ENCODE results near the gene DSCAML1. TPM values are rescaled to one million over a fixed set of nuclear protein-coding genes. Genes with fewer than 3 reads are reported as not detected.

DSCAML1 gene
- polyA plus RNA-seq, 2 donors: 0.04 TPM

DNA sequence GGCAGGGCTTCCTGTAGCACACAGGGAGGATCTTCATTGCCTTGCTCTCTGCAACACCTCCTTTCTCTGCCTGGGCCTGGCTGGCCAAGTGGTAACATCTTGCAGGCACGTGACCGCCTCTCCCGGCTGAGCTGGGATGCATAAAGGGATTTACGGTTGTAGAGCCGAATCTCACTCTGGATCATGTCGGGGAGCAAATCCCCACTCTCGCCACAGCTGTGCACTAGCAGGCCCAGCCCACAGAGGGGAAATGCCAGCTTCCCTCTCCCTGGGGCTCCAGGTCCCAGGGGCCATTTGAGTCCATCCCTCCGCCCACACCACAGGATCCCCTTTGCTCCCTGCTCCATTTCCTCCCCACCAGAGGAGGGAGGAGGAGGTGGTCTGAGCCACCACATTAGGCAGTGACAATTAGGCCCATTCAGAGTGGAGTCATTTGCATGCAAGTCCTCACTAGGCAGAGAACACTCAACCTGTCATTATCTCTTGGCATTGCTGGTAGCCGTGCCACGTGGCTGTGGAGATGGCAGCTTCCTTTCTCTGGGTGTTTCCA is 196.7 kb downstream of the DSCAML1 start:
- no peak overlapping the region for H3K4me3 ChIP-seq (ENCODE audit: low read depth in 1 of 2, low read length in 2 of 2)
- no peaks in the 10 kb centered on the region for H3K9me3 ChIP-seq (ENCODE audit: control insufficient read depth in 2 of 2, insufficient read depth in 1 of 2, low read depth in 1 of 2, low read length in 1 of 2)
- 38 to 47% methylated on average over 10 of the region's 10 CpGs for WGBS, 2 donors
- no peaks in the 10 kb centered on the region for H3K27me3 ChIP-seq (ENCODE audit: control insufficient read depth in 1 of 2, insufficient read depth in 2 of 2, low read length in 2 of 2)
- H3K27ac ChIP-seq (ENCODE audit: low read depth in 2 of 2, low read length in 1 of 2): no peak overlapping the region
- no peaks in the 10 kb centered on the region for H3K36me3 ChIP-seq (ENCODE audit: control insufficient read depth in 2 of 2, insufficient read depth in 2 of 2, low read length in 1 of 2)
- no peaks in the 10 kb centered on the region for H3K4me1 ChIP-seq (ENCODE audit: control insufficient read depth in 2 of 2, insufficient read depth in 2 of 2, low read length in 1 of 2)

DNA sequence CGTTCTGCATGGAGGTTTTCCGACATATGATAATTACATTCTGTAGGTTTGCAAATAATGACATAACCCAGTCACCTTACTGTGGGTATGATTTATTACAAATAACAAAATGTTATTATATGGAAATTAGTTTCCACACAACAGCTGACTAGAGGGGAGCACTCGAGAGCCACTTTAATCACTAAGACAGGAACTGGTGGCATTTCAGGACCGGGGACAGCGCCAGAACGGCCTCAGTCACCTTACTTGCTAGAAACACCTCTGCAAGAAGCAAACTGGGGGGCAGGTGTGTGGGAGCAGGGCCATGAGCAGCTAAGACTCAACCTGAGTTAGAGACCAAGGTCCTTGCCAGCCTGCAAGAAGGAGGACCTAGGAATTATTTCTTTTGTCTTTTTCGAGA is 199.9 kb downstream of the DSCAML1 start:
- H3K27me3 ChIP-seq (ENCODE audit: control insufficient read depth in 1 of 2, insufficient read depth in 2 of 2, low read length in 2 of 2): no peaks in the 10 kb centered on the region
- H3K27ac ChIP-seq (ENCODE audit: low read depth in 2 of 2, low read length in 1 of 2): no peak overlapping the region
- WGBS, 2 donors: 43 to 50% methylated on average over 7 of the region's 7 CpGs

DNA sequence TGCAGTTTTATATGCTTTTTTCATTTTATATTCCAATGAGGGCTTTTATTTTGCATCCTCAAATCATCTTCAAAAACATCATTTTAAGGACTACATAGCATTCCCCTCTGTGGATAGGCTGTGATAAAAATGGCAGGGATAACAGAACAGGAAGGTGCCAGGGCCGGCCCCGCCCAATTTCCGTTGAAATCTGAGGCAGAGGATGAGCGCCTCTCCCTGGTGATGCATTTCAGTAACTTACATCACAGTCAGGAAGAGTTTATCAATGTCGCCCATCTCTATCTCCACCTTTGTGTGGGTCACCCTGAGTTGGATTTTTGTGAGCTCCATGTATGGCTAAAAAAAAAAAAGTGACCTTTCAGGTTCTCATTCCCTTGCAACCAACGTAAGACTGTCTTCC is 201.6 kb downstream of the DSCAML1 start:
- H3K9me3 ChIP-seq (ENCODE audit: control insufficient read depth in 2 of 2, insufficient read depth in 1 of 2, low read depth in 1 of 2, low read length in 1 of 2): no peaks in the 10 kb centered on the region
- H3K4me3 ChIP-seq (ENCODE audit: low read depth in 1 of 2, low read length in 2 of 2): no peak overlapping the region
- H3K27me3 ChIP-seq (ENCODE audit: control insufficient read depth in 1 of 2, insufficient read depth in 2 of 2, low read length in 2 of 2): no peaks in the 10 kb centered on the region
- H3K36me3 ChIP-seq (ENCODE audit: control insufficient read depth in 2 of 2, insufficient read depth in 2 of 2, low read length in 1 of 2): no peaks in the 10 kb centered on the region
- 36 to 41% methylated on average over 6 of the region's 6 CpGs for WGBS, 2 donors
- H3K27ac ChIP-seq (ENCODE audit: low read depth in 2 of 2, low read length in 1 of 2): no peak overlapping the region
- no peaks in the 10 kb centered on the region for H3K4me1 ChIP-seq (ENCODE audit: control insufficient read depth in 2 of 2, insufficient read depth in 2 of 2, low read length in 1 of 2)

More for the DNA sequence above, 199.9 kb downstream of the DSCAML1 start:
- no peaks in the 10 kb centered on the region for H3K9me3 ChIP-seq (ENCODE audit: control insufficient read depth in 2 of 2, insufficient read depth in 1 of 2, low read depth in 1 of 2, low read length in 1 of 2)
- no peaks in the 10 kb centered on the region for H3K4me1 ChIP-seq (ENCODE audit: control insufficient read depth in 2 of 2, insufficient read depth in 2 of 2, low read length in 1 of 2)
- H3K36me3 ChIP-seq (ENCODE audit: control insufficient read depth in 2 of 2, insufficient read depth in 2 of 2, low read length in 1 of 2): no peaks in the 10 kb centered on the region
- H3K4me3 ChIP-seq (ENCODE audit: low read depth in 1 of 2, low read length in 2 of 2): no peak overlapping the region

DNA sequence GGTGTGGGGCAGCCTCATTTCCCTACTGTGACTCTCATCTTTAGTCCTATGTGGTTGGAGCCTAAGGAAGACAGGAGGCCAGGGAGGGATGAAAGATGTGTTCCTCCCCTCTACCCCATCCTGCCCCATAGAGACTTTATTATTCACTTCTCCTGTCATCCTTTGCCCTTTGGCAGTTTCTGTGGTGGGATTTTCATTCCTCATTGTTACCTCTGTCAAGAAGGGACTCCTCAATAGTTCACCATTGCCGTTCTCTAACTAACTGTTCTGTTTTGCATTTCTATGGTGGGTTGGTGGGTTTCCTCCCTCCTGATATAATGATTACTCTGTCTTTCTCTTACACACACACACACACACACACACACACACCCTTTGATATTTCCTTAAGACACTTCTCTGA is 202.3 kb downstream of the DSCAML1 start:
- 50 to 82% methylated on average over 1 of the region's 1 CpG for WGBS, 2 donors
- no peak overlapping the region for H3K27ac ChIP-seq (ENCODE audit: low read depth in 2 of 2, low read length in 1 of 2)
- no peak overlapping the region for H3K4me3 ChIP-seq (ENCODE audit: low read depth in 1 of 2, low read length in 2 of 2)
- H3K4me1 ChIP-seq (ENCODE audit: control insufficient read depth in 2 of 2, insufficient read depth in 2 of 2, low read length in 1 of 2): no peaks in the 10 kb centered on the region
- no peaks in the 10 kb centered on the region for H3K36me3 ChIP-seq (ENCODE audit: control insufficient read depth in 2 of 2, insufficient read depth in 2 of 2, low read length in 1 of 2)
- H3K9me3 ChIP-seq (ENCODE audit: control insufficient read depth in 2 of 2, insufficient read depth in 1 of 2, low read depth in 1 of 2, low read length in 1 of 2): no peaks in the 10 kb centered on the region
- no peaks in the 10 kb centered on the region for H3K27me3 ChIP-seq (ENCODE audit: control insufficient read depth in 1 of 2, insufficient read depth in 2 of 2, low read length in 2 of 2)

DNA sequence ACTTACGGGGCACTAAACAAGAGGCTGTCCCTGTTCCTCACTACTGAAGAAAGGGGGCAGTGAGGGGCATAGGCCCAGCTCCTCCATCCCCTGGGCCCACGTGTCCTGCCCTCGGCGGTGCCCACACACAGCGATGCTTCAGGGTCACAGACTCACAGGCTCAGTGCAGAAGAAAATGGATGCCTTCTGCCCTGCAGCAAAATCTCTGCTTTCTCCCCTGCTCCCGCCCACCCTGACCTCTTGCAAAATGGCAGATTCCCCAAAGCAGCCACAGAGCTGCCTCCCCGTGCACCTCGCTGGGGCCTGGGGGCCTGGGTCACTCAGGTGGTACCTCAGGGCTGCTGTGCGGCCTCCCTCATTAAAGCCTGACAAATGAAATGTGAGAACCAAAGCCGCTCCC is 204.0 kb downstream of the DSCAML1 start:
- Histone ChIP-seq H3K9me3 (ENCODE audit: control insufficient read depth in 2 of 2, insufficient read depth in 1 of 2, low read depth in 1 of 2, low read length in 1 of 2) (no peaks in the 10 kb centered on the region), H3K36me3 (ENCODE audit: control insufficient read depth in 2 of 2, insufficient read depth in 2 of 2, low read length in 1 of 2) (no peaks in the 10 kb centered on the region), H3K4me1 (ENCODE audit: control insufficient read depth in 2 of 2, insufficient read depth in 2 of 2, low read length in 1 of 2) (no peaks in the 10 kb centered on the region), H3K4me3 (ENCODE audit: low read depth in 1 of 2, low read length in 2 of 2) (no peak overlapping the region), H3K27ac (ENCODE audit: low read depth in 2 of 2, low read length in 1 of 2) (no peak overlapping the region), H3K27me3 (ENCODE audit: control insufficient read depth in 1 of 2, insufficient read depth in 2 of 2, low read length in 2 of 2) (no peaks in the 10 kb centered on the region)
- WGBS, 2 donors: 74 to 80% methylated on average over 10 of the region's 10 CpGs

DNA sequence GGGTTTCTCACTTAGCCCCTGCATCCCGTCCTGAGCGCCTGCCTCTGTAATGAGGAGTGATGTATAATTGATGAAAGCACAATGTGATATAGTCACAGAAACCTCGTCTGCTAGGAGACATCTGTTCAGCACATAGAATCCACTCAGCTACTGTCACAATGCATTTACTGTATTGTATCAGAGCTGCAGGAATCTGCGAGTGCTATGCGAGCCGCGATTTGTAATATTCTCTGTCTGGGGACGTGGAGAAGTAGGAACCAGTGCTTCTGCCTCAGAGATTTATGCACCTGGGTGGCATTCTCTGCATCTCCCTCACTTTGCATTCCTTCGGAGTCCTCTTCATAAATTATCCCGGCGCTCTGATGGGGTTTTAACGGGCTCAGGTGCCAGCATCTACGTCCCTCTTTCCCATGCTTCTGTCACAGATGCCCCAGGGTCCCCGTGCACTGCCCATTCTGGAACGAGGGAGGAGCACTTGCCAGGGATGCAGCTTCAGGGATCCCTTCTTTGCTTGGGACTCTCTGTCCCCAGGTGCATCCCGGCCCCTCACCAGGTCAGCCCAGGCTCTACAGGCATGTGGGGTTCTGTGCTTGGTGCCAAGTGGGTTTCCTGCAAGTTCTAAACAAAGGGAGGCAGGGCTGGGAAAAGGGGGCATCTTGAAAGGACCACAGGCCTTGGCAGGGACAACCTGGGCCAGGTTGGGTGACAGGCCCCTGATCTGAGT is 205.5 kb downstream of the DSCAML1 start:
- no peaks in the 10 kb centered on the region for H3K36me3 ChIP-seq (ENCODE audit: control insufficient read depth in 2 of 2, insufficient read depth in 2 of 2, low read length in 1 of 2)
- WGBS, 2 donors: 78 to 79% methylated on average over 16 of the region's 16 CpGs
- no peaks in the 10 kb centered on the region for H3K4me1 ChIP-seq (ENCODE audit: control insufficient read depth in 2 of 2, insufficient read depth in 2 of 2, low read length in 1 of 2)

DNA sequence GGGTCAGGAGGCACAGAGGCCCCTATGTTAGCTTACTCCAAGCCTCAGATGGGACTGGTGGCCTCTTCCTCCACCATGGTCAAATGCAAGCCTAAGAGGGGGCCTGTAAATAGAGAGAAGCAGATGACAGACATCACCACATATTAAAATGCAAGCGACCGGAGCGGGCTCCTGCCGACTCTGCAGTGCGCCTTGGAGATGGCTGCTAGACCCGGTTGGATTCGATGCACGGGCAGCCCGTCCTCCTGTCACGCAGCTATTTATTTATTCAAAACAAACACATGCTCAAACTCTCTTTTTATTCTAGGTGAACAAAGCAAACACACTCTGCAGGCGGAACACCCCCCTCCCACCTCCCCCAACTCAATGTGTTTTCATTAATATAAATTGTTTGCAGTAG is 208.0 kb downstream of the DSCAML1 start:
- H3K4me3 ChIP-seq (ENCODE audit: low read depth in 1 of 2, low read length in 2 of 2): no peak overlapping the region
- H3K36me3 ChIP-seq (ENCODE audit: control insufficient read depth in 2 of 2, insufficient read depth in 2 of 2, low read length in 1 of 2): no peaks in the 10 kb centered on the region
- no peak overlapping the region for H3K27ac ChIP-seq (ENCODE audit: low read depth in 2 of 2, low read length in 1 of 2)
- 44 to 52% methylated on average over 11 of the region's 11 CpGs for WGBS, 2 donors
- no peaks in the 10 kb centered on the region for H3K4me1 ChIP-seq (ENCODE audit: control insufficient read depth in 2 of 2, insufficient read depth in 2 of 2, low read length in 1 of 2)
- H3K9me3 ChIP-seq (ENCODE audit: control insufficient read depth in 2 of 2, insufficient read depth in 1 of 2, low read depth in 1 of 2, low read length in 1 of 2): no peaks in the 10 kb centered on the region
- no peaks in the 10 kb centered on the region for H3K27me3 ChIP-seq (ENCODE audit: control insufficient read depth in 1 of 2, insufficient read depth in 2 of 2, low read length in 2 of 2)

More for the DNA sequence above, 205.5 kb downstream of the DSCAML1 start:
- Histone ChIP-seq H3K27me3 (ENCODE audit: control insufficient read depth in 1 of 2, insufficient read depth in 2 of 2, low read length in 2 of 2) (no peaks in the 10 kb centered on the region), H3K4me3 (ENCODE audit: low read depth in 1 of 2, low read length in 2 of 2) (no peak overlapping the region), H3K27ac (ENCODE audit: low read depth in 2 of 2, low read length in 1 of 2) (no peak overlapping the region), H3K9me3 (ENCODE audit: control insufficient read depth in 2 of 2, insufficient read depth in 1 of 2, low read depth in 1 of 2, low read length in 1 of 2) (no peaks in the 10 kb centered on the region)

DNA sequence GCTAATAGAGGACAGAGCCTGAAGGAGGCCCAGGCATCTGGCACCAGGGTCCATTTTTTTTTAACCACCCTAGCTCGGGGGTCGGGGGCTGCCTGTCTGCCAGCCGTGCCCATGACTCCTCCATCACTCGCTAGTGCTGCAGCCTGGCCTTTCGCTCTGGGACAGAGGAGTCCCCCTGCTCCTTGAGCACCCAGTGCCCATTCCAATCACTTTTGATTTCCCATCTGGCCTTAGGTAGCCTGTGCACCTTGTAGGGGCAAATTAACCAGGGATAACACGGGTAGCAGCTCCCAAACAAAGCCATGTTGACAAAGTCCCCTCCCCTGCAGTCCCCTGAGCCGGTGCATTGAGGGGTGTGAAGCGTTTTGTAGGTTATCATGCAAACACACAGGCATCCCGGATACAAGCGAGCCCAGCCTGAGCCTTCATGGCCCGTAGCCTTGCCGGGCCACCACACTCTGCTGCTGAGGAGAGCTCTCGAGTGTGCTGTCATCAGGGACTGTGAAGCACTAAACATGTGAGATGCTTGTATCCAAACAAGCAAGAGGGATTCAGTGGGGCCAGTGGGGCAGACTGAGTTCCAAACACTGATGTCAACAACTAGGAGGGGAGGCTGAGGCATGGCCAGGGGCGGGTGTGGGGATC is 208.7 kb downstream of the DSCAML1 start:
- H3K4me3 ChIP-seq (ENCODE audit: low read depth in 1 of 2, low read length in 2 of 2): no peak overlapping the region
- no peaks in the 10 kb centered on the region for H3K9me3 ChIP-seq (ENCODE audit: control insufficient read depth in 2 of 2, insufficient read depth in 1 of 2, low read depth in 1 of 2, low read length in 1 of 2)
- H3K36me3 ChIP-seq (ENCODE audit: control insufficient read depth in 2 of 2, insufficient read depth in 2 of 2, low read length in 1 of 2): no peaks in the 10 kb centered on the region
- no peaks in the 10 kb centered on the region for H3K27me3 ChIP-seq (ENCODE audit: control insufficient read depth in 1 of 2, insufficient read depth in 2 of 2, low read length in 2 of 2)
- WGBS, 2 donors: 58 to 62% methylated on average over 14 of the region's 14 CpGs
- no peaks in the 10 kb centered on the region for H3K4me1 ChIP-seq (ENCODE audit: control insufficient read depth in 2 of 2, insufficient read depth in 2 of 2, low read length in 1 of 2)
- H3K27ac ChIP-seq (ENCODE audit: low read depth in 2 of 2, low read length in 1 of 2): no peak overlapping the region

DNA sequence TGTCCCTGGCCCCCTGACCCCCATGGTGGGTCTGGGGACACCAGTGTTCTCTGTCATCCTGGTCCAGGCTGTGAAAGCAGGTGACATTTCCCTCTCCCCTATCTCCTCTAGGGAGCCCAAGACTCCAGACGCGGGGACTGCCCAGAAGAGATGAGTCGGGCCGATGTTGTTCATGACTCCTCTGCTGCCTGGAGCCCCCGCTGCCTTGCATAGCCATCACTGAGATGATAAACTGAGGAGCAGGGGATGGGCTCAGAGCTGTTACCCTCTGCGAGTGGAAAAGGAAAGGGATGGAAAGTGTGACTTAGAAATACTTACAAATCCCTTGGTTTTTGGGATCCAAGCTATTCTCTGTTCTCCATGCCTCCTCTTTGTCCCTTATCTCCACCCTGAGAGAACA is 209.6 kb downstream of the DSCAML1 start:
- Histone ChIP-seq H3K4me1 (ENCODE audit: control insufficient read depth in 2 of 2, insufficient read depth in 2 of 2, low read length in 1 of 2) (no peaks in the 10 kb centered on the region), H3K27me3 (ENCODE audit: control insufficient read depth in 1 of 2, insufficient read depth in 2 of 2, low read length in 2 of 2) (no peaks in the 10 kb centered on the region), H3K36me3 (ENCODE audit: control insufficient read depth in 2 of 2, insufficient read depth in 2 of 2, low read length in 1 of 2) (no peaks in the 10 kb centered on the region), H3K27ac (ENCODE audit: low read depth in 2 of 2, low read length in 1 of 2) (no peak overlapping the region), H3K4me3 (ENCODE audit: low read depth in 1 of 2, low read length in 2 of 2) (no peak overlapping the region), H3K9me3 (ENCODE audit: control insufficient read depth in 2 of 2, insufficient read depth in 1 of 2, low read depth in 1 of 2, low read length in 1 of 2) (no peaks in the 10 kb centered on the region)
- 92 to 94% methylated on average over 6 of the region's 6 CpGs for WGBS, 2 donors

DNA sequence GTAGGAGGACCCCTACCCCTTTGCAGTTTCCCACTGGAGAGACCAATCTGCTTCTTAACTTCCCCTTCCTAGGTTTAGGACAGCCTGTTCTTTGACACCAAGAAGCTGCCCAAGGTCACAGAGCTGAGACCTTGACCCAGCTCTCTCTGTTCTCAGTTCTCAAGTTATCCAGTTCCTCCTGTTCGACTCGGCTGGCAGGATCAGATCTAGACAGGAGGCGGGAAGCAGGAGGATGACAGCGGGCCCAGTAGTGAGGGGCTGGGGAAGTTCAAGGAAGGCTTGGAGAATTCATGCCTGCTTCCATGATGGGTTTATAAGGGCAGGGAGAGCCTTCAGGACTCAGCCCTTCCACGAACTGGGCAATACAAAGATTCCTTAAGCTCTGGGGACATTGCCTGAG is 210.6 kb downstream of the DSCAML1 start:
- WGBS, 2 donors: 70 to 75% methylated on average over 5 of the region's 5 CpGs
- H3K27ac ChIP-seq (ENCODE audit: low read depth in 2 of 2, low read length in 1 of 2): no peak overlapping the region
- no peaks in the 10 kb centered on the region for H3K36me3 ChIP-seq (ENCODE audit: control insufficient read depth in 2 of 2, insufficient read depth in 2 of 2, low read length in 1 of 2)
- H3K27me3 ChIP-seq (ENCODE audit: control insufficient read depth in 1 of 2, insufficient read depth in 2 of 2, low read length in 2 of 2): no peaks in the 10 kb centered on the region
- H3K9me3 ChIP-seq (ENCODE audit: control insufficient read depth in 2 of 2, insufficient read depth in 1 of 2, low read depth in 1 of 2, low read length in 1 of 2): no peaks in the 10 kb centered on the region
- no peak overlapping the region for H3K4me3 ChIP-seq (ENCODE audit: low read depth in 1 of 2, low read length in 2 of 2)
- no peaks in the 10 kb centered on the region for H3K4me1 ChIP-seq (ENCODE audit: control insufficient read depth in 2 of 2, insufficient read depth in 2 of 2, low read length in 1 of 2)

Data from esophagus (tissue), 2 donors.